ENCODE measurements around the gene DZIP1L.
"Not testable (repeated sequence)": the region's sequence is repeated elsewhere in the genome, so short reads cannot be mapped to it uniquely, and the experiment has no call there.

DZIP1L gene

DNA sequence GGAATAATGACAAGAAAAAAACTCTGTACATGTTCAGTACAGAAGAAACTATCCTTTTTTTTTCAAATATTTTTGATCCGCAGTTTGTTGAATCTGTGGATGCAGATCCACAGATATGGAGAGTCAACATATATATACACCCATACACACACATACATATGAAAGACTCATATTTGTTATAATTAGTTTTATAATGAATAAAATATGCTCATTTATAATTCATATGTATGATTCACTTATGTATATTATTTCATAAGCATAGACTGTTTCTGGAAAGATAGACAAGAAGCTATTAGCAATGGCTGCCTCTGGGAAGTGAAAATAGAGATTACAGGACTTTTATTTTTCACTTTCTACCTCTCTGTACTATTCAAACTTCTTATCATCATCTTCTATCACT is 9.8 kb downstream of the DZIP1L start:
- no peak for DNase-seq
- TF ChIP-seq, protein P1, sequence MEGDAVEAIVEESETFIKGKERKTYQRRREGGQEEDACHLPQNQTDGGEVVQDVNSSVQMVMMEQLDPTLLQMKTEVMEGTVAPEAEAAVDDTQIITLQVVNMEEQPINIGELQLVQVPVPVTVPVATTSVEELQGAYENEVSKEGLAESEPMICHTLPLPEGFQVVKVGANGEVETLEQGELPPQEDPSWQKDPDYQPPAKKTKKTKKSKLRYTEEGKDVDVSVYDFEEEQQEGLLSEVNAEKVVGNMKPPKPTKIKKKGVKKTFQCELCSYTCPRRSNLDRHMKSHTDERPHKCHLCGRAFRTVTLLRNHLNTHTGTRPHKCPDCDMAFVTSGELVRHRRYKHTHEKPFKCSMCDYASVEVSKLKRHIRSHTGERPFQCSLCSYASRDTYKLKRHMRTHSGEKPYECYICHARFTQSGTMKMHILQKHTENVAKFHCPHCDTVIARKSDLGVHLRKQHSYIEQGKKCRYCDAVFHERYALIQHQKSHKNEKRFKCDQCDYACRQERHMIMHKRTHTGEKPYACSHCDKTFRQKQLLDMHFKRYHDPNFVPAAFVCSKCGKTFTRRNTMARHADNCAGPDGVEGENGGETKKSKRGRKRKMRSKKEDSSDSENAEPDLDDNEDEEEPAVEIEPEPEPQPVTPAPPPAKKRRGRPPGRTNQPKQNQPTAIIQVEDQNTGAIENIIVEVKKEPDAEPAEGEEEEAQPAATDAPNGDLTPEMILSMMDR (IDR thresholded peaks at IDR 0.05; ENCODE audit: low read depth, low read length, missing control alignments): no peak
- in situ Hi-C loops (cut with HindIII; ENCODE audit: low pct_ligation_motif_present, low sequenced_read_pairs): no loop called here
- Histone ChIP-seq H3K36me3 (replicated peaks) (peaks cover 16% of the 10 kb centered on the region), H3K27me3 (replicated peaks) (no peaks in the 10 kb centered on the region), H3K4me3 (ENCODE audit: low read depth, low read length) (no peak overlapping the region), H3K27ac (no peak overlapping the region)

DNA sequence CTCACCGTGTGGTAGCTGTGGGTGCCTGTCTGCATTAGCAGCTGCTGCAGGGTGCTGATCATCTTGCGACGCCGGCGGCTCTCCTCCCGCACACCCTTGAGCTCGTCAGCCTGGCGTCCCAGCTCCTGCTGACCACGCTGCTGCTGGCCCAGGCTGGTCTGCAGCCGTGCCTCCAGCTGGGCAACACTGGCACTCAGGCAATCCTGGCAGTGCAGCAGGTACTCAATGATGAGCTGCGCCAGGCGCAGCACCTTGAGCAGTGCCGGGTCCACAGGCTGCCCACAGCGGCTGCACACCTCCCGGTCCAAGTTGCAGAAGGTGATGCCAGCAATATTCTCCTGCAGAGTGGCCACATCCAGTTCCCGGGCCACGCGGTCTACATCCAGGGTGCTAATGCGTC is 11.9 kb downstream of the DZIP1L start:
- Histone ChIP-seq H3K27ac (no peak overlapping the region), H3K27me3 (replicated peaks) (no peaks in the 10 kb centered on the region), H3K4me3 (ENCODE audit: low read depth, low read length) (no peak overlapping the region), H3K36me3 (replicated peaks) (peaks cover 18% of the 10 kb centered on the region)
- TF ChIP-seq, protein P1 (IDR thresholded peaks at IDR 0.05; ENCODE audit: low read depth, low read length, missing control alignments): no peak
- no peak for DNase-seq
- in situ Hi-C loops (cut with HindIII; ENCODE audit: low pct_ligation_motif_present, low sequenced_read_pairs): no loop called here

DNA sequence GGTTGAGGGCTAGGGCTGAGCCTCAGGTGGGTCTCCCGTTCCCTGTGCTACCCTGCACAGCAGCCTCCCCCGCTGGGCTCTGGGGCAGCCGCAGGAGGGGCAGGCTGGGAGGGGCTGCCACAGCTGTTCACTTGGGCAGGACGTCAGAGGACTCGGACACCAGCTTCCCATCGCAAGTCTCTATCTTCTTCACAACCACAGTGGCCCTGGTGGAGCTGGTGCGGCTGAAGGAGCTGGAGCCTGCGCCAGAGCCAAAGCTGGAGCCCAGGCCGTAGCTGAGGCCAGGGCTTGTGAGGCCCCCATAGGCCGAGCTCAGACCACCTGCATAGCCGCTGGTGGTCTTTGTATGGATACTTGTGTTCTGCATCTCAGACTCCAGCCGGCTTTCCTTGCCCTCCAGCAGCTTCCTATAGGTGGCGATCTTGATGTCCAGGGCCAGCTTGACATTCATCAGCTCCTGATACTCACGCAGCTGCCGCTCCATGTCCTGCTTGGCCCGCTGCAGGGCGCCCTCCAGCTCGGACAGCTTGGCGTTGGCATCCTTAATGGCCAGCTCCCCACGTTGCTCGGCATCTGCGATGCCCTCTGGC is 14.0 kb downstream of the DZIP1L start:
- TF ChIP-seq, protein P1 (IDR thresholded peaks at IDR 0.05; ENCODE audit: low read depth, low read length, missing control alignments): peak; percentile 54
- H3K27me3 ChIP-seq (replicated peaks); DNase-seq; H3K4me3 ChIP-seq (ENCODE audit: low read depth, low read length); H3K27ac ChIP-seq; in situ Hi-C loops (cut with HindIII; ENCODE audit: low pct_ligation_motif_present, low sequenced_read_pairs): not testable (repeated sequence)
- peaks cover 19% of the 10 kb centered on the region for H3K36me3 ChIP-seq (replicated peaks)

DNA sequence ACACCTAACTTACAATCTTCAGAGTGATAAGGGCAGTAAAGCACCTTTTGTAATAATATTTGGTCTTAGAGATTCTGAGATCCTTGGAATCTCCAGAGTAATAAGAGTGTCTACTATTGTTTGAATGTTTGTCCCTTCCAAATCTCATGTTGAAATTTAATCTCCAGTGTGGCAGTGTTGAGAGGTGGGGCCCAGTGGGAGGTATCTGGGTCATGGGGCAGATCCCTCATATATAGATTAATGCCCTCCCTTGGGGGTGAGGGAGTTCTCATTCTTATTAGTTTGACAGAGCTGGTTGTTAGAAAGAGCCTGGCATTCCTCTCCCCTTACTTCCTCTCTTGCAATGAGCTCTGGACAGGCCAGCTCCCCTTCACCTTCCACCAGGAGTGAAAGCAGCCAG is 16.0 kb downstream of the DZIP1L start:
- in situ Hi-C loops (cut with HindIII; ENCODE audit: low pct_ligation_motif_present, low sequenced_read_pairs): no loop called here
- no peaks in the 10 kb centered on the region for H3K27me3 ChIP-seq (replicated peaks)
- no peak for DNase-seq
- H3K27ac ChIP-seq: no peak overlapping the region
- H3K36me3 ChIP-seq (replicated peaks): peaks cover 25% of the 10 kb centered on the region
- no peak overlapping the region for H3K4me3 ChIP-seq (ENCODE audit: low read depth, low read length)
- TF ChIP-seq, protein P1 (IDR thresholded peaks at IDR 0.05; ENCODE audit: low read depth, low read length, missing control alignments): no peak

DNA sequence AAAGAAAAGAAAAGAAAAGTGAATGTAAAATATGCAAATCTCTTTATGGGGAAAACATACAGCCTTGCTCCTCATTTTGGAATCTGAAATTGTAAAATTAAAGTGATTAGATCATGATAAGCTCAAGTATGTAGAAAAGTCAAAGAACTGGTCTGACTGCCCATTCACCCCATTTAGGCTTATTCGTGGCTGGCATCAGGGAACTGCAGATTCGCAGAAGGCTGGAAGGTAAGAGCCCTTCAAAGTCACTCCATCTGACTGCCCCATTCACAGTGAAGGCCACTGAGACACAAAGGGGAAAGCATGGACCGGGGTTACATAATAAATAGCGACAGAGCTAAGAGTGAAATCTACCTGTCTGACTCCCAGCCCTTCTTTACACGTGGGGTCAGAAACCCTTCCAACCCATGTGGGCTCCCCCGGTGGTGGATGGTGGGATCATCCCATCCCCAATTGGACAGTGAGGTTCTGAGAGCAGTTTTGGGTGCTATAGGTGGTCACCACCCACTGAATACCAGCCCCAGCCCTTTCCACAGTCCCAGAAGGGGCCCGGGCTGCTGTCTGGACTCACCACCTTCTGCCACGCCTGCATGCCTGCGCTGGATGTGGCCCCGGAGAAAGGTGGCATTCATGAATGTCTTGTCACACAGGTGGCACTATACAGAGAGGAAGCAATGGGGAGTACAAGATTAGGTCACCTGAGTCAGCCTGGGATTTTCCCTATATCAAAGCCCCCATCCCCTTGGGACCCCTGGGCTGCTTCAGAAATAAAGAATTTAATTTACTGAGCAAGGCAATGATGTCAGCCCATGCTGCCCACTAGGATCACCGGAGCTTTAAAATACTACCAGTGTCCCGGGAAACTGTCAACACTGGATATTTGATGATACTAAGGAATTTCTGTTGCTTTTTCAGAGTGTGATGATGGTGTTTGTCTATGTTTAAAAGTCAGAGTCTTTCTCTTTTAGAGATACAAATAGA is 17.9 kb downstream of the DZIP1L start:
- in situ Hi-C loops (cut with HindIII; ENCODE audit: low pct_ligation_motif_present, low sequenced_read_pairs): no loop called here
- no peak for DNase-seq
- Histone ChIP-seq H3K36me3 (replicated peaks) (peaks cover 21% of the 10 kb centered on the region), H3K27ac (no peak overlapping the region), H3K27me3 (replicated peaks) (no peaks in the 10 kb centered on the region), H3K4me3 (ENCODE audit: low read depth, low read length) (no peak overlapping the region)
- TF ChIP-seq, protein P1 (IDR thresholded peaks at IDR 0.05; ENCODE audit: low read depth, low read length, missing control alignments): peak; percentile 72

All from brain microvascular endothelial cell (primary cell).